Measurements from ENCODE around the gene LAMA3. TPM values are rescaled to one million over a fixed set of nuclear protein-coding genes. Genes with fewer than 3 reads are reported as not detected.

The LAMA3 gene
- total RNA-seq, 2 donors from 2014 or later: 5.0 to 6.4 TPM

DNA sequence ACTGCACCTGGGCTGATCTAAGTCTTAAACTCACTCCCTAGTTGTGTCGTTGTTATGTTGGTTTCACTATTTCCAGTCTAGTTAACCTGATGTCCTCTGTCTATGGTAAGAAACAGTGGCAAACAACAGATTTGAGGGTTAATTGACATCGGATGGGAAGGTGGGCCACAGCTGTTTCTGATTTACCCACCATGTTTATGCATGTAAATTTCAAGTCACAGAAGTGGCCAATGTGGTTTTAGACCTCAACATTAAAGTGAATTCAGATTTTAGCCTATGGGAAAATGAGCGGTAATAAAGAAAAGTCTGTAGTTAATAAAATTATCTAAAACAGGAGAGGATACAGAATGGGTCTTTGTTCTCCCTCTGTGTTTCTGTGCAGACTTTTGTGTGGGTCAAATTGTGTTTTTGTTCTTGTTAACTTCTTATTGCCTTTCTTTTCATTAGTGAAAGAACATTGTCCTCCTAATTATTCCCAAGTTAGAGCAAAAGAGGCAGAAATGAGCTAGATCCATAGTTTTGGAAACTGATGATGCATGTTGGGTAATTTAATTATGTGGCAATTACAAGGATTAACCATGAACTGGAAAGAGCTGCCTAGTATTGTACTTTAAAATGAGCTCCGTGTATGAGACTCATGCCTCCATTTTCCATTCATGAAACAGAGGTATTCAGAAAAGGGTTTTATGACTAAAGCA is 83.2 kb downstream of the LAMA3 start:
- no peaks in the 10 kb centered on the region for H3K27me3 ChIP-seq
- no peak for DNase-seq (ENCODE audit: low spot score)
- H3K4me3 ChIP-seq: no peak overlapping the region
- no peaks in the 10 kb centered on the region for H3K36me3 ChIP-seq
- no peaks in the 10 kb centered on the region for H3K4me1 ChIP-seq
- peaks cover 0 to 13% of the 10 kb centered on the region in 2 donors for H3K9me3 ChIP-seq
- H3K27ac ChIP-seq: no peak overlapping the region
- TF ChIP-seq, protein P1, sequence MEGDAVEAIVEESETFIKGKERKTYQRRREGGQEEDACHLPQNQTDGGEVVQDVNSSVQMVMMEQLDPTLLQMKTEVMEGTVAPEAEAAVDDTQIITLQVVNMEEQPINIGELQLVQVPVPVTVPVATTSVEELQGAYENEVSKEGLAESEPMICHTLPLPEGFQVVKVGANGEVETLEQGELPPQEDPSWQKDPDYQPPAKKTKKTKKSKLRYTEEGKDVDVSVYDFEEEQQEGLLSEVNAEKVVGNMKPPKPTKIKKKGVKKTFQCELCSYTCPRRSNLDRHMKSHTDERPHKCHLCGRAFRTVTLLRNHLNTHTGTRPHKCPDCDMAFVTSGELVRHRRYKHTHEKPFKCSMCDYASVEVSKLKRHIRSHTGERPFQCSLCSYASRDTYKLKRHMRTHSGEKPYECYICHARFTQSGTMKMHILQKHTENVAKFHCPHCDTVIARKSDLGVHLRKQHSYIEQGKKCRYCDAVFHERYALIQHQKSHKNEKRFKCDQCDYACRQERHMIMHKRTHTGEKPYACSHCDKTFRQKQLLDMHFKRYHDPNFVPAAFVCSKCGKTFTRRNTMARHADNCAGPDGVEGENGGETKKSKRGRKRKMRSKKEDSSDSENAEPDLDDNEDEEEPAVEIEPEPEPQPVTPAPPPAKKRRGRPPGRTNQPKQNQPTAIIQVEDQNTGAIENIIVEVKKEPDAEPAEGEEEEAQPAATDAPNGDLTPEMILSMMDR (IDR thresholded peaks at IDR 0.05): no peak

DNA sequence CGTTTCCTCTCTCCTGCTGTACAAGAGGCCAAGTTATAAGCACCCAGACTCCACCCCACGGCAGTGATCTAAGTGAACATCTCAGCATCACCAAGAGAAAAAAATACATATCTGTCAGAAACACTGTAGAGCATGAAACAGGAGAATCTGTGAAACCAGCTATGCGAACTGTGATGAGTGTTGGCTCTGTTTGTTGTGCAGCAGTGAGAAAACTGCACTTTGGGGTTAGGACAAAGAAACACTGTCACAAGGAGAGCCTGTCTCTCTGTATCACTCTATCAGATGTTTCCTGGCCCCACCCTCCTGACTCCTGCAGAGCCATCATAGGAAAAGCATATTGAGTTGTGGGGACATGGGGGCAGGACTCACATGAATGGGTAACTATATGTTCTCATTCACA is 87.1 kb downstream of the LAMA3 start:
- H3K9me3 ChIP-seq: no peaks in the 10 kb centered on the region
- no peaks in the 10 kb centered on the region for H3K36me3 ChIP-seq
- no peaks in the 10 kb centered on the region for H3K4me1 ChIP-seq
- TF ChIP-seq, protein P1 (IDR thresholded peaks at IDR 0.05): no peak
- no peaks in the 10 kb centered on the region for H3K27me3 ChIP-seq
- no peak for DNase-seq (ENCODE audit: low spot score)
- H3K4me3 ChIP-seq: no peak overlapping the region
- H3K27ac ChIP-seq: no peak overlapping the region

DNA sequence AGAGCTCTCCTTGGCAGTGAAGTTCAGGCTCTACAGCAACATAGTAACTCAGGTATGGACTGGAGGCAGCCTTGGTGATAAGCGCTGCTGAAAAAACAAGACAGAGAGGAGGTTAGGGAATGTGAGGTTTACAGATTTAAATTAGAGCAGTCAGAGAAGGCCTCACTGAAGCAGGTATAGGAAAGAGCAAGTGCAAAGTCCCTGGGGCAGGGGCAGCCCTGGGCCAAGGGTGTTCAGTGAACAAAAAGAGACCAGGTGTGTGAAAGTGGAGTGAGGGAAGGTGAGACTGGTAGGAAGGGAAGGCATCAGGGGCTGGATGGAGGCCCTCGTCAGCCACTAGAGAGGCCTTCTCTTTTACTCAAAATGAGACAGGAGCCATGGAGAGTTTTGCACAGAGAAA is 89.6 kb downstream of the LAMA3 start:
- H3K36me3 ChIP-seq: no peaks in the 10 kb centered on the region
- no peaks in the 10 kb centered on the region for H3K4me1 ChIP-seq
- TF ChIP-seq, protein P1 (IDR thresholded peaks at IDR 0.05): no peak
- H3K9me3 ChIP-seq: no peaks in the 10 kb centered on the region
- DNase-seq (ENCODE audit: low spot score): no peak
- no peak overlapping the region for H3K27ac ChIP-seq
- H3K4me3 ChIP-seq: no peak overlapping the region
- no peaks in the 10 kb centered on the region for H3K27me3 ChIP-seq

DNA sequence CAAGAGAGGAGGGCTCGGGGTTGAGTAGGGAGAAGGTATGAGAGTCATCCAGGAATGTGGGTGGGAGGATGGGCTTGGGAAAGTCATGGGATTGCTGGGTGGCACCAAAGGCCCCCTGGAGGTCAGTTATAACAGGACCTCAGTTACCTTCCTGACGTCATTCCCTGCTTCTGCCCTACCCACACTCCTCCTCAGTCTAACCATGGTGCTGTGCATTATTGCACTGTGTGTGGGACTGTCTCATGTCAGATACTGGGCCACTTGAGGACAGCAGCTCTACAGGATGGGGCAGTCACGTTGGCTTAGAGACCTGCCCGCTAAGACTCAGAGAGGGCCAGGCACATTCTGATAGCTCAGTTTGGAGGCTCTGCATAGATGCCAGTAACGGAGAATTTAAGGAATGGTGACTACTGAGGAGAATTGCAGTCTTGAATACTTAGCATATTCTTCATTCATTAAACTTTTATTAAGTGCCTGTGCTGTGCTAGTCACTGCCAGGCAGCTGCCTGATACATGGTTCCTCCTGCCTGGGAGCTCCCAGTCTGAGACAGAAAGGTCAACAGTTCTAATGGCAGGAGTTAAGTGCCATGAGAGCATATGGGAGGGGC is 90.5 kb downstream of the LAMA3 start:
- Histone ChIP-seq H3K4me3 (no peak overlapping the region), H3K9me3 (no peaks in the 10 kb centered on the region), H3K4me1 (no peaks in the 10 kb centered on the region), H3K27me3 (no peaks in the 10 kb centered on the region), H3K36me3 (no peaks in the 10 kb centered on the region), H3K27ac (no peak overlapping the region)
- TF ChIP-seq, protein P1 (IDR thresholded peaks at IDR 0.05): no peak
- no peak for DNase-seq (ENCODE audit: low spot score)

DNA sequence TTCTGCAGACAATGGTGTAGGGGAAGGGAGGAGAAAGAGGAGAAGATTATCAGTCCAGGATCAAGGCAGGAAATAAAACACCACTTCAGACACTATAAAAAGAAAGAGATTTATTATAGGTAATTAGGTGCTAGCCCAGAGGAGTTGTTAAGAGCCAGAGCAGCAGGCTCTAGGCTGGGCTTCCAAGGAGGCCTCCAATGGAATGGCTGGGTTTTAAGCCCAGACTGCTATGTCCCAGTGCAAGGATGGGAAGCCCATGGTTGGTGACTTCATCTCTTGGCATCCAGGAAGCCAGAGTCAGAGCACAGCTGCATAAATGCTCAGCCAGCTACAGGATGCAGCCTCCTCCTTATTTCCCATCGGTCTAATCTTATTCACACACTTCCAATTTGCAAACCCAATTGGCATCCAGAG is 95.6 kb downstream of the LAMA3 start:
- TF ChIP-seq, protein P1 (IDR thresholded peaks at IDR 0.05): no peak
- no peak overlapping the region for H3K27ac ChIP-seq
- no peaks in the 10 kb centered on the region for H3K27me3 ChIP-seq
- H3K4me3 ChIP-seq: no peak overlapping the region
- peaks cover 0 to 7% of the 10 kb centered on the region in 2 donors for H3K9me3 ChIP-seq
- no peaks in the 10 kb centered on the region for H3K4me1 ChIP-seq
- H3K36me3 ChIP-seq: no peaks in the 10 kb centered on the region
- no peak for DNase-seq (ENCODE audit: low spot score)

Data from right atrium auricular region (tissue), 2 donors.